Right ventricle myocardium inferior (tissue), 1 donor: ENCODE measurements around the gene PPP2R1A. TPM values are rescaled to one million over a fixed set of nuclear protein-coding genes. Genes with fewer than 3 reads are reported as not detected.

Experiments
- ATAC-seq: fragments of 200-7000 bp; cut with Tn5 transposase; one replicate; pipeline ENCODE4 v1.9.1; 2020; ENCODE audit warnings: mild to moderate bottlenecking, moderate library complexity
- DNase-seq: peaks from one replicate; pipeline ENCODE4 v3.0.0; 2021; ENCODE audit errors: missing footprints
- intact Hi-C: fragments of 100-400 bp; cut with DNase I; formaldehyde crosslinking; loops from one replicate; pipeline ENCODE4 v1.11.0; 2022
- long read RNA-seq: library from polyadenylated mRNA; unstranded; transcript quantifications from one replicate; pipeline ENCODE4 v2.0.0, GENCODE V29; 2021
- total RNA-seq: library from RNA; stranded (reverse); fragmentation: NEBNext Ultra II Directional; extraction: Animal tissue kit (Norgen Biotek cat#: 25700); gene quantifications from one replicate; pipeline ENCODE4 v1.2.1, GENCODE V29; 2021
- donor health status: DM: no; HTN: yes; CAD: no; lungs with severe emphysema.

The PPP2R1A gene
- total RNA-seq = 338 TPM
- long read RNA-seq, full-length matches to known transcripts = 478 of 574 reads
- long read RNA-seq, partial matches to known transcripts = 92 of 574 reads
- long read RNA-seq, other reads (novel, unspliced or antisense) = 4 of 574 reads

GRCh38 chr19:52189735-52190486, at the start of gene PPP2R1A:
Gene PPP2R1A (plus strand): TSS chr19:52190052. CDS start chr19:52190097, 45 bp downstream.
- DNase-seq (peak; percentile 99), ATAC-seq (peak; percentile 96)
- intact Hi-C loops = loop anchor here (1.0 to 2.0 kb wide), 3 partner anchors 19 to 501 kb away; partner anchors contain the start of genes ZNF616 and ZNF836

- no peak for ATAC-seq
- intact Hi-C loops = no loop called here
- no peak for DNase-seq
Measured at GRCh38 chr19:52141203-52141602, 48.6 kb upstream of the PPP2R1A start.

GRCh38 chr19:52142001-52142595, 47.8 kb upstream of the PPP2R1A start:
- intact Hi-C loops = no loop called here
- DNase-seq (no peak), ATAC-seq (no peak)

GRCh38 chr19:52148256-52148655, 41.6 kb upstream of the PPP2R1A start:
- intact Hi-C loops = no loop called here
- DNase-seq (no peak), ATAC-seq (no peak)

- intact Hi-C loops = no loop called here
- ATAC-seq (no peak), DNase-seq (no peak)
Measured at GRCh38 chr19:52155596-52156359, 34.1 kb upstream of the PPP2R1A start.

- no peak for ATAC-seq
- intact Hi-C loops = loop anchor here (2.0 kb wide), 1 partner anchor 32 kb away; the partner anchor contains the start of gene ZNF616
- no peak for DNase-seq
Measured at GRCh38 chr19:52170304-52170703, 19.5 kb upstream of the PPP2R1A start.

GRCh38 chr19:52170863-52171320, 19.0 kb upstream of the PPP2R1A start:
- ATAC-seq (peak; percentile 39), DNase-seq (peak; percentile 74)
- intact Hi-C loops = loop anchor here (1.0 to 2.0 kb wide), 2 partner anchors 18 to 32 kb away; partner anchors contain the start of gene ZNF616

GRCh38 chr19:52171321-52172169, 18.3 kb upstream of the PPP2R1A start, which contains the start of gene ZNF836:
Gene ZNF836 (minus strand): TSS chr19:52171621. CDS start chr19:52168072, 3,549 bp downstream.
- peak; percentile 98 for ATAC-seq
- peak; percentile 94 for DNase-seq
- intact Hi-C loops = loop anchor here (1.0 to 2.0 kb wide), 2 partner anchors 18 to 33 kb away; partner anchors contain the start of gene ZNF616

GRCh38 chr19:52172347-52172746, 17.5 kb upstream of the PPP2R1A start:
- intact Hi-C loops = no loop called here
- DNase-seq = no peak
- no peak for ATAC-seq

- no peak for DNase-seq
- intact Hi-C loops = no loop called here
- no peak for ATAC-seq
Measured at GRCh38 chr19:52176574-52176973, 13.3 kb upstream of the PPP2R1A start.

GRCh38 chr19:52187407-52187806, 2.4 kb upstream of the PPP2R1A start:
- DNase-seq (no peak), ATAC-seq (no peak)
- intact Hi-C loops = no loop called here

- ATAC-seq (peak; percentile 15), DNase-seq (peak; percentile 100)
- intact Hi-C loops = loop anchor here (1.0 kb wide), 2 partner anchors 18 to 50 kb away; partner anchors contain the start of genes ZNF616 and ZNF836
Measured at GRCh38 chr19:52188822-52189734, 774 bp upstream of the PPP2R1A start.

GRCh38 chr19:52190487-52191293, 838 bp downstream of the PPP2R1A start:
- ATAC-seq (no peak), DNase-seq (no peak)
- intact Hi-C loops = loop anchor here (2.0 kb wide), 1 partner anchor 502 kb away; no protein-coding TSS in a partner anchor

- intact Hi-C loops = loop anchor here (2.0 kb wide), 1 partner anchor 503 kb away; no protein-coding TSS in a partner anchor
- ATAC-seq (no peak), DNase-seq (no peak)
Measured at GRCh38 chr19:52191389-52191788, 1.5 kb downstream of the PPP2R1A start.

GRCh38 chr19:52191951-52192350, 2.1 kb downstream of the PPP2R1A start:
- intact Hi-C loops = loop anchor here (2.0 kb wide), 1 partner anchor 503 kb away; no protein-coding TSS in a partner anchor
- ATAC-seq (no peak), DNase-seq (no peak)
